CD4-positive, alpha-beta T cell (primary cell): ENCODE data around the gene GULP1. TPM values are rescaled to one million over a fixed set of nuclear protein-coding genes. Genes with fewer than 3 reads are reported as not detected.

ENCODE experiments used
- ATAC-seq: fragments of 200-7000 bp; cut with Tn5 transposase; one replicate; pipeline ENCODE4 v1.10.0; 2022; ENCODE audit warnings: mild to moderate bottlenecking; ENCODE audit not compliant: poor library complexity
- CTCF ChIA-PET: fragments of 350-600 bp; sonication (Branson Sonifier 250); formaldehyde crosslinking; loops from one replicate; lab custom pipeline; 2021; ENCODE audit warnings: antibody characterized with exemption, inconsistent platforms; lab: Charles Lee
- POLR2A ChIA-PET: fragments of 350-600 bp; sonication (Branson Sonifier 250); formaldehyde crosslinking; loops from one replicate; lab custom pipeline; 2021; ENCODE audit warnings: antibody characterized with exemption, inconsistent platforms; lab: Charles Lee
- DNase-seq, 14 experiments: peaks; one replicate each; pipeline ENCODE4 v3.0.0-alpha.2; 2013 to 2020; ENCODE audit warnings: mixed read lengths in 2 of 14
- H3K27ac ChIP-seq, 2 donors: one replicate each; pipeline versions ENCODE4 v1.5.1 to v1.7.0; 2013; ENCODE audit warnings: low read length in 2 of 2, low read depth in 1 of 2, mild to moderate bottlenecking in 1 of 2
- H3K27me3 ChIP-seq, 2 experiments: 1 replicate in 1 of 2; 2 replicates in 1 of 2; pipeline versions ENCODE4 v1.6.1 to v1.7.0; 2013; ENCODE audit warnings: low read length in 2 of 2, control low read depth in 1 of 2, mild to moderate bottlenecking in 1 of 2, moderate library complexity in 1 of 2; ENCODE audit not compliant: insufficient read depth in 2 of 2, control insufficient read depth in 1 of 2
- H3K36me3 ChIP-seq: one replicate; pipeline ENCODE4 v1.6.1; 2013; ENCODE audit warnings: low read length, control low read depth; ENCODE audit not compliant: insufficient read depth
- H3K4me1 ChIP-seq: one replicate; pipeline ENCODE4 v1.6.1; 2013; ENCODE audit warnings: low read length, control low read depth; ENCODE audit not compliant: insufficient read depth
- H3K4me3 ChIP-seq: one replicate; pipeline ENCODE4 v1.5.1; 2013; ENCODE audit warnings: mild to moderate bottlenecking, low read length, moderate library complexity
- H3K9me3 ChIP-seq, 2 experiments: 1 replicate in 1 of 2; 2 replicates in 1 of 2; pipeline versions ENCODE4 v1.6.1 to v1.7.0; 2013; ENCODE audit warnings: low read length in 2 of 2, mild to moderate bottlenecking in 2 of 2, control low read depth in 1 of 2, moderate library complexity in 1 of 2; ENCODE audit not compliant: control insufficient read depth in 1 of 2, insufficient read depth in 1 of 2
- H3K27ac Mint-ChIP-seq: one replicate; pipeline ENCODE4 v1.8.0; 2020; ENCODE audit warnings: mixed read lengths
- H3K27me3 Mint-ChIP-seq: one replicate; pipeline ENCODE4 v1.8.0; 2021; ENCODE audit warnings: mixed read lengths
- H3K36me3 Mint-ChIP-seq: one replicate; pipeline ENCODE4 v1.8.0; 2021; ENCODE audit warnings: low read depth, mixed read lengths
- H3K4me1 Mint-ChIP-seq: one replicate; pipeline ENCODE4 v1.8.0; 2021; ENCODE audit warnings: low read depth, mixed read lengths
- H3K4me3 Mint-ChIP-seq: one replicate; pipeline ENCODE4 v1.8.0; 2020; ENCODE audit warnings: mild to moderate bottlenecking, mixed read lengths
- H3K9me3 Mint-ChIP-seq: one replicate; pipeline ENCODE4 v1.8.0; 2020; ENCODE audit warnings: mixed read lengths
- CTCF ChIP-seq: fragments of 200-600 bp; IDR thresholded peaks from one replicate; pipeline ENCODE4 v1.8.0; 2022; ENCODE audit warnings: antibody characterized with exemption, mild to moderate bottlenecking
- intact Hi-C, 2 experiments: fragments of 100-400 bp; cut with DNase I in 1 of 2; cut with micrococcal nuclease in 1 of 2; formaldehyde crosslinking; loops; one replicate each; pipeline versions ENCODE4 v1.15.1 to v1.9.0; 2023 to 2025; cut with DNase I, micrococcal nuclease
- total RNA-seq, 174 experiments: library from RNA in 2 of 174; stranded (reverse) in 2 of 174; gene quantifications; one replicate each; pipeline ENCODE4 v1.2.3 and lab custom pipeline; 2021 to 2026

Gene GULP1
- total RNA-seq, 2 experiments from 2014 or later: not detected

- intact Hi-C loops: no loop called here
- no peak overlapping the region for H3K4me3 Mint-ChIP-seq
- no peaks in the 10 kb centered on the region for H3K36me3 Mint-ChIP-seq
- ChIA-PET POLR2A (no interaction called here), CTCF (no interaction called here)
- H3K9me3 Mint-ChIP-seq: no peaks in the 10 kb centered on the region
- no peak overlapping the region for H3K27ac ChIP-seq
- no peaks in the 10 kb centered on the region for H3K4me1 ChIP-seq
- TF ChIP-seq CTCF: no peak
- H3K36me3 ChIP-seq: no peaks in the 10 kb centered on the region
- DNase-seq: no peak
- H3K9me3 ChIP-seq: no peaks in the 10 kb centered on the region
- H3K4me3 ChIP-seq: no peak overlapping the region
- no peaks in the 10 kb centered on the region for H3K4me1 Mint-ChIP-seq
- H3K27me3 Mint-ChIP-seq: peaks cover 4% of the 10 kb centered on the region
- no peaks in the 10 kb centered on the region for H3K27me3 ChIP-seq
- no peak for ATAC-seq
- no peak overlapping the region for H3K27ac Mint-ChIP-seq
Observed at GRCh38 chr2:188519136-188519535, 227.5 kb downstream of the GULP1 start.

DNA sequence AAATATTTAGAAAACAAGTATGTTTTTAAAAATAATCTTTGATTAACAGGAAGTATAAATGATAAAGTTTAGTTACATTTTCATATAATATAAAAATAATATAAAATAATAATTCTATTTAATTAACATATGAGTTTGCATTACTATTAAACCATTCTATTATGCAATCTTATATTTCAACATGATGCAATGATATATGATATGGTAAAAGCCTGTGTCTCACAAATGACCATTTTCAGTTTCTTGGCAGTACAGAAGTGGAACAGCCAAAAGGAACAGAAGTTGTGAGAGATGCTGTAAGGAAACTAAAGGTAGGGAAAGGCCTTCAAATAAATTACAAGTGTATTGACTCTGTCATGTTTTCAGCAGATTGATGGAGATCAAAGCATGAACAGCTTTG, 230.8 kb downstream of the GULP1 start:
- H3K27me3 Mint-ChIP-seq: peaks cover 4% of the 10 kb centered on the region
- H3K4me3 Mint-ChIP-seq: no peak overlapping the region
- H3K9me3 ChIP-seq: no peaks in the 10 kb centered on the region
- H3K27ac ChIP-seq: no peak overlapping the region
- DNase-seq (no peak), ATAC-seq (no peak)
- intact Hi-C loops: loop anchor here (5.0 kb wide), 2 partner anchors 890 to 1175 kb away; no protein-coding TSS in a partner anchor
- CTCF ChIA-PET: interaction anchor here (0.8 kb wide), 1 partner anchor 8 kb away, joined by 3 read pairs; no protein-coding TSS in a partner anchor
- no peaks in the 10 kb centered on the region for H3K9me3 Mint-ChIP-seq
- POLR2A ChIA-PET: interaction anchor here (0.6 kb wide), 1 partner anchor 27 kb away, joined by 3 read pairs; no protein-coding TSS in a partner anchor
- no peak for TF ChIP-seq CTCF
- H3K4me1 ChIP-seq: no peaks in the 10 kb centered on the region
- H3K4me1 Mint-ChIP-seq: no peaks in the 10 kb centered on the region
- H3K36me3 Mint-ChIP-seq: no peaks in the 10 kb centered on the region
- H3K27me3 ChIP-seq: no peaks in the 10 kb centered on the region
- H3K4me3 ChIP-seq: no peak overlapping the region
- H3K27ac Mint-ChIP-seq: no peak overlapping the region
- no peaks in the 10 kb centered on the region for H3K36me3 ChIP-seq

DNA sequence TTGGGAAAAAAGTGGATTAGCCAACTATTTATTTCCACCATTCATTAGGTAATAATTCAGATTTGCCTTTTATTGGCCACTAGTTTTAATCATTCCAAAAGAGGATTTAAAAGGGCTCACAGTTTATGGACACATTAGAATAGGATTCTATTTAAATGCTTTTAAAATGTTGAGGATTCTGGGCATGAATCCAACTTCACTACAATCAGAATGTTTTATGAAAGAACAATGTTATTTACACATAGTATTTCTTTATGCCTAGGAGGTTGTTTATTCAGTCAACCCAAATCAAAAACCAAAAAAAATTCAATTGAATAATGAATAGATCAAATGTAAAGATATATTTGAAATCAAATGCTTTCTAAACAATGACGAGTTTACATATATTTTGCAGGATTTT, 232.2 kb downstream of the GULP1 start:
- Histone ChIP-seq H3K4me1 (no peaks in the 10 kb centered on the region), H3K36me3 (no peaks in the 10 kb centered on the region), H3K9me3 (no peaks in the 10 kb centered on the region), H3K4me3 (no peak overlapping the region), H3K27ac (no peak overlapping the region), H3K27me3 (no peaks in the 10 kb centered on the region)
- no peak overlapping the region for H3K4me3 Mint-ChIP-seq
- TF ChIP-seq CTCF: no peak
- no peak for DNase-seq
- no peak overlapping the region for H3K27ac Mint-ChIP-seq
- ATAC-seq: no peak
- intact Hi-C loops: loop anchor here (5.0 kb wide), 2 partner anchors 888 to 1173 kb away; no protein-coding TSS in a partner anchor
- no peaks in the 10 kb centered on the region for H3K9me3 Mint-ChIP-seq
- H3K4me1 Mint-ChIP-seq: no peaks in the 10 kb centered on the region
- ChIA-PET POLR2A (no interaction called here), CTCF (interaction anchor here (0.8 to 0.9 kb wide), 2 partner anchors 16 to 571 kb away, joined by 3 read pairs; no protein-coding TSS in a partner anchor)
- H3K27me3 Mint-ChIP-seq: peaks cover 4% of the 10 kb centered on the region
- no peaks in the 10 kb centered on the region for H3K36me3 Mint-ChIP-seq
